SW480 (cell line): ENCODE data around the gene ZFYVE28.
A peak's percentile ranks its signal among the peaks of the same experiment; 100 is the strongest.
"Not testable (repeated sequence)": the region's sequence is repeated elsewhere in the genome, so short reads cannot be mapped to it uniquely, and the experiment has no call there.

Experiments
- DNase-seq: peaks from one replicate; pipeline ENCODE4 v3.0.0-alpha.2; 2016; ENCODE audit warnings: low spot score

Gene ZFYVE28

GRCh38 chr4:2390146-2390545 lies 28.3 kb downstream of the ZFYVE28 start:
- peak; percentile 70 for DNase-seq

- no peak for DNase-seq
Measured at GRCh38 chr4:2389691-2390090, 28.8 kb downstream of the ZFYVE28 start.

- no peak for DNase-seq
Measured at GRCh38 chr4:2388429-2389182, 29.8 kb downstream of the ZFYVE28 start.

GRCh38 chr4:2387829-2388228 lies 30.6 kb downstream of the ZFYVE28 start:
- DNase-seq: no peak

- no peak for DNase-seq
Measured at GRCh38 chr4:2387218-2387617, 31.2 kb downstream of the ZFYVE28 start.

GRCh38 chr4:2386717-2387116 lies 31.7 kb downstream of the ZFYVE28 start:
- DNase-seq: no peak

GRCh38 chr4:2385516-2385915 lies 32.9 kb downstream of the ZFYVE28 start:
- no peak for DNase-seq

- DNase-seq: no peak
Measured at GRCh38 chr4:2384245-2384644, 34.2 kb downstream of the ZFYVE28 start.

- no peak for DNase-seq
Measured at GRCh38 chr4:2383760-2384159, 34.7 kb downstream of the ZFYVE28 start.

GRCh38 chr4:2383220-2383631 lies 35.2 kb downstream of the ZFYVE28 start:
- not testable (repeated sequence) for DNase-seq

- DNase-seq: not testable (repeated sequence)
Measured at GRCh38 chr4:2382769-2383202, 35.7 kb downstream of the ZFYVE28 start.

GRCh38 chr4:2380589-2380988 lies 37.9 kb downstream of the ZFYVE28 start:
- not testable (repeated sequence) for DNase-seq

GRCh38 chr4:2378898-2379297 lies 39.5 kb downstream of the ZFYVE28 start:
- DNase-seq: no peak

- DNase-seq: no peak
Measured at GRCh38 chr4:2378401-2378800, 40.0 kb downstream of the ZFYVE28 start.

GRCh38 chr4:2377241-2377640 lies 41.2 kb downstream of the ZFYVE28 start:
- no peak for DNase-seq

GRCh38 chr4:2375427-2375826 lies 43.0 kb downstream of the ZFYVE28 start:
- no peak for DNase-seq

- no peak for DNase-seq
Measured at GRCh38 chr4:2373532-2373931, 44.9 kb downstream of the ZFYVE28 start.

- no peak for DNase-seq
Measured at GRCh38 chr4:2372488-2373030, 45.9 kb downstream of the ZFYVE28 start.

GRCh38 chr4:2371765-2372487 lies 46.5 kb downstream of the ZFYVE28 start:
- no peak for DNase-seq

GRCh38 chr4:2370597-2371320 lies 47.7 kb downstream of the ZFYVE28 start:
- no peak for DNase-seq

- DNase-seq: no peak
Measured at GRCh38 chr4:2368746-2369437, 49.6 kb downstream of the ZFYVE28 start.

GRCh38 chr4:2367626-2368025 lies 50.8 kb downstream of the ZFYVE28 start:
- DNase-seq: no peak
